HG03060 (cell line): Measurements from ENCODE around the gene RTTN.
"Not testable (repeated sequence)": the region's sequence is repeated elsewhere in the genome, so short reads cannot be mapped to it uniquely, and the experiment has no call there.

Experiments used
- ATAC-seq: cut with Tn5 transposase; IDR thresholded peaks from one replicate; pipeline ENCODE4 v1.9.1; 2021; ENCODE audit warnings: low read depth, moderate number of reproducible peaks; ENCODE audit not compliant: unreplicated experiment

RTTN gene, protein sequence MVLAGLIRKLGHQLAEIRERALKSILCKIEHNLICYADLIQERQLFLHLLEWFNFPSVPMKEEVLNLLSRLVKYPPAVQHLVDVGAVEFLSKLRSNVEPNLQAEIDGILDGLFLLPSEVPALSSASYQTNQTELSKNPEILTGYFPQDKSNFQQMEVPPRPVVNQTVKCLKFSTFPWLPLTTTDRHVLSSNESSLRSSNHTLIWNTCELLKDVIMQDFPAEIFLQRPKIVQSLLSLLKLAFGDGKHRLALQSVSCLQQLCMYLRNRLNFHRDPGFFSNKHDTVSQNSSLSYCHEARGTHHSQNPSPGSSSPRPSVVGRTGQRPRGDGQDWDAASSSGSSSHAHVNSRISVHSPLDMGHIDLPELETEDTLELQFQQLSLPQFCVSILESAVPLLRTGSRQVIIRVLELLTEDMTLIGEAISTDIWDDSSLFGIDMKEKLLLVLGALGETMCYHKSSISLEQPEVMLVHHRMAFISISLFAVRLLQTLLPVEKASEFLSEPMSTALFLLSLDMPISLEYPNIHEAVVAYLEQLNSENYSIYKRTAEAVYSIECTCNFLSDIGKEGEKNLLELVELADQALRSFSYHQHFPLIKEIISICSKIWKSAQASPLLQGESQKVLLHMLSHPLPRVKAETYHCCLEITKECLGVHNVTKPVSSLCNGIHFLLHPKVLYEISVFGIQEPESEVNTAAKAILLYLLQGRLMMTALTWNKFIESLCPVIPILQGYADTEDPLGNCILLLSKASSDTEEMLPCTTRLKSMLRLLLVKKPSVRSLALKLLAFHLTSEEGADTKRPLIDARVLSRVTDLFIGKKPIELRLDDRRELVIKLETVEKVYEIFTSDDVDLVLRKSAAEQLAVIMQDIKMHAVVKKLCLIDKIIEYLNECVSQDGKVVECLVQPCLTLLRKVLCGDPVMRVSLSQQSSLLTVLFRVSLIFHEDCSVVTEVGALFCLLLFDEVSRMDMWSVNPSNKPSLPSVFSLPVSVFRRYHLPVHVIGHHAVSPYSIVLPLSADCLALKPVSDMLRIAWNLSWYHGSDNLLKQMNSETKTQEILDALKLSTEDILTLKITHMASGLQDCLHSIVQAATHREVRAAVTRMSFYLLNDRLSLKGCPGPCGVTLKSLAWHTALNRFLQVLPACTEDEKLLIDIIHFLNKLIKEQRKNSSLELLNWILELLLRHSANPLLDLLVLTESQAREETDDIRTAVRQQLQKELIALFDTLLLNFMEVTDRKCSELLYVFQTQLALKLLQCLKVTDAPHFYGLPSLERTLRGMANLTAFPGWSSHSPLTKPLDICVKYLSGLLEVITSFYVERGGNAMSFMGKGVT (N-terminal part only)

DNA sequence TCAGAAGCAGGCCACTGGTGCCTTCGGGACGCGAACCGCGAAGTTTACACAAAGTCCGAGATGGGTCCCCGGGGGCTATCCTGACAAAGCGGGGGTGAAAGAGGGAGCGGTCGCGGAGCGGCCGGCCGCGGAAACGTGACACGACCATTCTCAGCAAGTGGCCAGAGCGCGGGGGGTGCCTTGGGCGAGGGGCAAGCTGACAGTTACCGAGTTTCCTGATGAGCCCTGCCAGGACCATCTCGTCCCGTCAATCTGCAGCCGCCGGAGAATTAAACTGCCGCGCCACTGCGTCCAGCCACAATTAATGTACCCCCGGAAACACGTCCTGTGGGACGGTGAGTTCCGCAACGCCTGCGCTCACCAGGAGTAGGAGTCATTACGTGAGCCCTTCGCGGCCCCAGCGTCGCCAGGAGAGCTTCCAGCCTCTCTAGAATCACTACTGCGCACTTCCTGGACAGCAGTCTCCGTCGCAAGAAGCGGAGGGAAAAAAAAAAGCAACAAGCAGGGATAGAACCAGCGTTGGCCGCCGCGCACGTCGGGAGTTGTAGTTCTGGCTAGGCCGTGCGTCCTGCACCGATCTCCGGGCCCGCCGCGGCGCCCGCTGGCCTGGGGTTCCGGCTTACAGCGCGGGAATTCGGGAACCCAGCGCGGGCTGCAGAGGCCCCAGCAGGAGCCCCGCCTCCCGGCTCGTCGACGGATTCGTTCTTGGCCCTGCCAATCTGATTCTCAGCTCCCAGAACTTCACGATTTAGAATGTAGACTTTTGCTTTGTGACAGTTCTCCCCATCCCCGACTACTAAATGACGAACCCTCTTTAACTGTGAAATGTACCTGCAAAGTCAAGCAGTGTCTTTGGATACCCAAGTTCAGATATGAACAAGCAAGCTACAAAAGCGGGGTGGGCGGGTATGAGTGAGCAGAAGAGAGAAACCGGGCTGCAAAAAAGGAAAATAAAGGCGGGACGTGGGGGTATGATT is at the start of gene RTTN:
RTTN (minus strand) TSS at position 267 of the 977 bp plus-strand sequence; CDS start at position 238, 29 bp downstream.
- ATAC-seq = peak; percentile 91

- ATAC-seq = no peak
These were observed 45.3 kb upstream of the RTTN start for GRCh38 chr18:70250781-70251180.

DNA sequence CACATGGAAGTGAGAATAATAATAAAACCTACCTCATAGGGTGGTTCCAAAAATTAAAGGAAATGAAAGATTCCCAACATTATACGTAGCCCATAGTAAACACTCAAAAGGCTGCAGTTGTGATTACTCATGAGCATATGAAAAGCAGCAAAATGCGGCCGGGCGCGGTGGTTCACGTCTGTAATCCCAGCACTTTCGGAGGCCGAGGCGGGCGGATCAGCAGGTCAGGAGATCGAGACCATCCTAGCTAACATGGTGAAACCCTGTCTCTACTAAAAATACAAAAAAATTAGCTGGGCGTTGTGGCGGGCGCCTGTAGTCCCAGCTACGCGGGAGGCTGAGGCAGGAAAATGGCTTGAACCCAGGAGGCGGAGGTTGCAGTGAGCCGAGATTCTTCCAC is 44.4 kb upstream of the RTTN start:
- ATAC-seq = not testable (repeated sequence)

DNA sequence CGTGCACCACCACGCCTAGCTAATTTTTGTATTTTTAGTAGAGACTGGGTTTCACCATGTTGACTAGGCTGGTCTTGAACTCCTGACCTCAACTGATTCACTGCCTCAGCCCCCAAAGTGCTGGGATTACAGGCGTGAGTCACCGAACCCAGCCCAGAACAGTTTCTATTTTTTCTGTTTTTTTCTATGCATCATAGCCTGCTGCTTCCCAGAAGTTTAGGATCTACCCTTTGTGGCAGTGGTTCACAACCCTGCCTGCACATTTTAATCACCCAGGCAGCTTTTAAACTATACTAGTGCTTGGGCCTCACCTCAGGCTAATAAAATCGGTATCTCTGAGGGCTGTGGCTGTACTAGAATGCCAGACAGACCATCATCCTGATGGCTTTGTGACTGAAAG is 43.6 kb upstream of the RTTN start:
- ATAC-seq = no peak

- no peak for ATAC-seq
These were observed 40.6 kb upstream of the RTTN start for GRCh38 chr18:70246061-70246466.

DNA sequence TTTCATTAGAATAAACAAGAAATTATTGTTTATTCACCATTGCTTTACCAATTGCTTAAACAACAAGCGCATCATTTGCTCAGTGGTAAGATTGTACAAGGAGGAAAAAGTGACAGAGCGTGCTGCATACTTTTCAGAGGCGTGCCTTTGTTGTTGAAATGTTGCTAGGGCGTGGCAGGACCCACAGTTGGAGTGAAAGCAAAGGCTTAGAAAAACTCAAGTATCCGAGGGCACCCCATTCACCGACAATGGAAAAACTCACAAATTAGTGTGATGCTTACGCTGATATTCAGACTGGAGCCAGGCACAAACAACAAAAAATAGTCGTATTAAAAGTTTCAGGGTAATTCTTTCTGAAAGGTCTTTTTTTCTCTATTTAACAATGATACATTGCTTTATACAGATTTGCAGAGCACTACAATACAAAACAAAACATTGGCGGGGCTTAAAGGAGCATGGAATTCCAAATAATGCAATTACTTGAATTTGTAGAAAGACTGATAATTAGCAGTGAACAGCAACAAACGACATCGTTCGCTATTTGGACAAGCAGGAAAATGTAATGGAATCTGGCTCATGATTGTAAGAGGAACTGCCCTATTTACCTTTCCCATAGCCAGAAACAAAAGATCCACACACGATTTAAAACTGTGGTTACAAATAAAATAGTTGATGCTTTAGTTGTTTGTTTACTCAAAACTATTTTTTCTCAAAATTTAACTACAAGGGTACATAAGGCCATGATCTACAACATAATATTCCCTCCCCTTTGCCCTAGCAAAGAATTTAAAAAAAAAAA is 37.8 kb upstream of the RTTN start:
- ATAC-seq = no peak

DNA sequence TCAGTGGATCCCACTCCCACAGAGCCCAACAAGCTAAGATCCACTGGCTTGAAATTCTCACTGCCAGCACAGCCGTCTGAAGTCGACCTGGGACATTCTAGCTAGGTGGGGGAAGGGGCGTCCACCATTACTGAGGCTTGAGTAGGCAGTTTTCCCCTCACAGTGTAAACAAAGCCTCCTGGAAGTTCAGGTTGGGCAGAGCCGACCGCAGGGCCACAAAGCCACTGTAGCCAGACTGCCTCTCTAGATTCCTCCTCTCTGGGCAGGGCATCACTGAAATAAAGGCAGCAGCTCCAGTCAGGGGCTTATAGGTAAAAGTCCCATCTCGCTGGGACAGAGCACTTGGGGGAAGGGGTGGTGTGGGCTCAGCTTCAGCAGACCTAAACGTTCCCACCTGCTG is 31.4 kb upstream of the RTTN start:
- ATAC-seq = not testable (repeated sequence)

- ATAC-seq = no peak
These were observed 30.0 kb upstream of the RTTN start for GRCh38 chr18:70235478-70235877.

DNA sequence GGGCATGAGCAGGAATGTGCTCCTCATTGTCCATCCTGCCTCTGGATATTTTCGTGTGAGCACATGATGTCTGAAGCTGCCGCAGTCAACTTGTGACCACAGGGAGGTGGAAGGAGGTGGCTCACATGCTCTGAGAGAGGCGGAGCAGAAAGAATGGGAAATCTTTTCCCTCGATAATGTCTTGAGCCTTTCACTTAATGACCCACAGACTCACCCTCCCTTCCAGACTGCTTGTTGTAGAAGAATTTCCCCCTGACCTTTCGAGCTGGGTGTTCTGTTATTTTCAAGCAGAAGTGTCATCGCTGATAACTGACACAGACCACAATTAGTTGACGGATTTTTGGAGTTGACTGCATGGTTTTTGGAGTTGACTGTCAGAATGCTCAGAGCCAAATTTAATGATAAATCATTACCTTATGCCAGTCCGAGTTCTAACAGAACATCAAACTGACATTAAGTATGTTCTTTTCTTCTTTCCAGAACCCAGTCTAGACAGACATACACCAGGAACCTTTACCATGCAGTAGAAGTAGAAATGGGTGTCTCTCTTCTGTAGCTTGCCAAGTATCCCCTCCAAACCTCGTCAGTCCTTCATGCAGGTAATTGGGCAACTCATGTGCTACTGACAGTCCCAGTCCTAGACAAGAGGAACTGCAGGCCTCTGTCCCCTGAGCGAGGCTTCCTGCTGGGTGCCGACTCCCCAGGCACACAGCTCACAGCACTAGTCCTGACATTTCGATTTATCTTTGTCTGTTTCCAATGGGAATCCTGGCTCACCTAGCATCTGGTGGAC is 29.4 kb upstream of the RTTN start:
- ATAC-seq = no peak

GRCh38 chr18:70233974-70234373 is 28.5 kb upstream of the RTTN start:
- ATAC-seq = no peak

- no peak for ATAC-seq
These were observed 26.8 kb upstream of the RTTN start for GRCh38 chr18:70232261-70232660.

DNA sequence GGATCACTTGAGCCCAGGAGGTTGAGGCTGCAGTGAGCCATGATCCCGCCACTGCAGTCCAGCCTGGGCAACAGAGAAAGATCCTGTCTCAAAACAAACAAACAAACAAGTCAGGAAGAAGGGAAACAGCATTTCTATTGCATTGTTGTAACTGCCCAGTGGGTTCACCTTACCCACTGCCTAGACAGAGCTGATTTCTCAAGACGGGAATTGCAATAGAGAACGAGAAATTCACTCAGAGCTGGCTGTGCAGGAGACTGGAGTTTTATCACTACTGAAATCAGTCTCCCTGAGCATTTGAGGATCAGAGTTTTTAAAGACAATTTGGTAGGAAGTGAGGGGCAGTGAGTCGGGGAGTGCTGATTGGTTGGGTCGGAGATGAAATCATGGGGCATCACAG is 24.2 kb upstream of the RTTN start:
- no peak for ATAC-seq

DNA sequence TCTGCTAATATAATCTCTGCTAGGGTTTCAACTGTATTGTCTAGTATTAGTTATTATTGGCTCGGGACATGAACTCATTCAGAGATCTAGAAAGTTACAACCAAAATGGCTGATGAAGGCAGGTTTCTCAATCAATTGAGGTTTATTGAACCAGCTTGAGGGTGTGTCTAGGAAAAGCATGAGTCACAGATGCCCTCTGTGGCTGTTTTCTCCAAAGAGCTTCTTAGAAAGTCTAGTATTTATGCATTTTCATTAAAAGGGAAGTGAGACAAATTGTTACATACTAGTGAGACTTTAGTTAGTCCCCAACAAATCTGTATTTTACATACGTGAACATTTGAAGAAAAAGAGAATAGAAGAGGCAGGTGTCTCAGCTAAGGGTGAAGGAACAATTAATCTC is 23.0 kb upstream of the RTTN start:
- ATAC-seq = no peak

GRCh38 chr18:70227438-70227837 is 22.0 kb upstream of the RTTN start:
- no peak for ATAC-seq

GRCh38 chr18:70221915-70222278 is 16.4 kb upstream of the RTTN start:
- no peak for ATAC-seq

- no peak for ATAC-seq
These were observed 15.8 kb upstream of the RTTN start for GRCh38 chr18:70221156-70221914.

DNA sequence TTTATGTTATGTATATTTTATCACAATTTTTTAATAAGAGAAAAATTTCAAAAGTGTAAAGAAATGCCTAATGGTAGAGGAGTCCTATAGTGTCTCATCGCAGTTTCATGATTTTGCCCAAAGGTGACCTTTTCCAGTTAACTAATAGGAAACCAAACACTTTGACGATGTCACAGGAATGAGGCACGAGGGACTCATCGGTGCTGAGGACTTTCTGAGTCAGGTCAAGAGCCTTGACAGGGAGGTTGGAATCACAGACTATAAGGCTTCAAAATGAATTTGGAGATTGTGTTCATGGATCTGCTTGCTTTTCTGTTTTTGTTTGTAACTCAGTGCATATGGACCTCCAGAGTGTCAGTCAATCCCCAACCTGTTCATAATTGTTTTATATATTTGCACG is 15.1 kb upstream of the RTTN start:
- ATAC-seq = no peak
